HL-60 (cell line): Measurements from ENCODE around the gene RUNDC1.

Experiments
- DNase-seq, 2 experiments: peaks; one replicate each; pipeline ENCODE4 v3.0.0-alpha.2; 2010 to 2020; ENCODE audit warnings: low read depth in 1 of 2, low spot score in 1 of 2
- H3K27ac ChIP-seq: fragments of 250-450 bp; sonication (Bioruptor Pico); replicated peaks from 2 replicates; pipeline ENCODE4 v1.5.1; 2020; ENCODE audit warnings: mild to moderate bottlenecking, moderate library complexity
- H3K27me3 ChIP-seq: fragments of 250-450 bp; sonication (Bioruptor Pico); 2 replicates; pipeline ENCODE4 v1.5.1; 2021; ENCODE audit warnings: mild to moderate bottlenecking, moderate library complexity; ENCODE audit not compliant: insufficient read depth, poor library complexity, severe bottlenecking
- H3K4me3 ChIP-seq: replicated peaks from 2 replicates; pipeline ENCODE4 v1.5.1; 2011; ENCODE audit warnings: mild to moderate bottlenecking, control low read depth, low read length; ENCODE audit not compliant: insufficient read depth
- CTCF ChIP-seq: IDR thresholded peaks from one replicate; pipeline ENCODE4 v1.5.1; 2011; ENCODE audit warnings: low read length, control low read depth, inconsistent platforms; ENCODE audit not compliant: insufficient read depth
- GABPA ChIP-seq: IDR thresholded peaks from 2 replicates; pipeline ENCODE4 v1.6.1; 2012; ENCODE audit warnings: low read depth
- POLR2AphosphoS5 ChIP-seq: IDR thresholded peaks from 2 replicates; pipeline ENCODE4 v1.6.1; 2012; ENCODE audit warnings: low read depth
- REST ChIP-seq: IDR thresholded peaks from 2 replicates; pipeline ENCODE4 v1.6.1; 2012; ENCODE audit warnings: low read depth; ENCODE audit not compliant: insufficient replicate concordance
- SPI1 ChIP-seq: IDR thresholded peaks from 2 replicates; pipeline ENCODE4 v1.6.1; 2012; ENCODE audit warnings: low read depth, mild to moderate bottlenecking, borderline replicate concordance

The RUNDC1 gene

GRCh38 chr17:43034894-43035293 lies 54.5 kb downstream of the RUNDC1 start:
- TF ChIP-seq REST, result no peak
- no peak overlapping the region for H3K27ac ChIP-seq
- no peaks in the 10 kb centered on the region for H3K27me3 ChIP-seq
- no peak overlapping the region for H3K4me3 ChIP-seq
- DNase-seq, result no peak

GRCh38 chr17:43039646-43040045 lies 59.3 kb downstream of the RUNDC1 start:
- TF ChIP-seq SPI1 (no peak), CTCF (no peak), POLR2AphosphoS5 (no peak), GABPA (no peak), REST (no peak)
- Histone ChIP-seq H3K27me3 (no peaks in the 10 kb centered on the region), H3K4me3 (no peak overlapping the region), H3K27ac (no peak overlapping the region)
- no peak for DNase-seq

GRCh38 chr17:43040655-43041054 lies 60.3 kb downstream of the RUNDC1 start:
- H3K27ac ChIP-seq, result no peak overlapping the region
- TF ChIP-seq SPI1 (no peak), POLR2AphosphoS5 (no peak), REST (no peak), GABPA (no peak), CTCF (no peak)

More at GRCh38 chr17:43040655-43041054, 60.3 kb downstream of the RUNDC1 start:
- Histone ChIP-seq H3K4me3 (no peak overlapping the region), H3K27me3 (no peaks in the 10 kb centered on the region)
- DNase-seq, result no peak
